H1 (cell line): ENCODE results near the gene PCSK9. TPM values are rescaled to one million over a fixed set of nuclear protein-coding genes. Genes with fewer than 3 reads are reported as not detected.
"Not testable (repeated sequence)": the region's sequence is repeated elsewhere in the genome, so short reads cannot be mapped to it uniquely, and the experiment has no call there.

Experiments used
- CTCF ChIA-PET: fragments of 300-600 bp; sonication (Branson Sonifier 250); formaldehyde crosslinking; loops from one replicate; lab custom pipeline; 2021; ENCODE audit not compliant: partially characterized antibody; lab: Charles Lee
- POLR2A ChIA-PET: fragments of 300-600 bp; sonication (Branson Sonifier 250); formaldehyde crosslinking; loops from one replicate; lab custom pipeline; 2021; ENCODE audit warnings: inconsistent platforms; ENCODE audit not compliant: partially characterized antibody; lab: Charles Lee
- DNase-seq, 2 experiments: peaks; one replicate each; pipeline versions ENCODE4 v3.0.0 to v3.0.0-alpha.2; 2010 to 2022; ENCODE audit warnings: low spot score in 2 of 2, low read depth in 1 of 2, mixed read lengths in 1 of 2
- FAIRE-seq: peaks from 2 replicates; lab custom pipeline; 2011; peaks lifted over from hg19 to GRCh38; lab: Jason Lieb, UNC
- H2AFZ ChIP-seq: 2 replicates; pipeline ENCODE4 v1.8.1; 2012; ENCODE audit warnings: low read length, inconsistent platforms
- H2AK5ac ChIP-seq: 2 replicates; pipeline ENCODE4 v1.6.1; 2013; ENCODE audit warnings: low read depth, low read length
- H2BK120ac ChIP-seq: replicated peaks from 2 replicates; pipeline ENCODE3; 2013; ENCODE audit warnings: low read depth, low read length, inconsistent platforms
- H2BK12ac ChIP-seq: 2 replicates; pipeline ENCODE4 v1.6.1; 2013; ENCODE audit warnings: low read depth, low read length
- H2BK15ac ChIP-seq: 2 replicates; pipeline ENCODE4 v1.6.1; 2013; ENCODE audit warnings: low read length
- H2BK20ac ChIP-seq: 2 replicates; pipeline ENCODE4 v1.6.1; 2013; ENCODE audit warnings: low read length
- H2BK5ac ChIP-seq: 2 replicates; pipeline ENCODE4 v1.6.1; 2013; ENCODE audit warnings: low read depth, low read length
- H3K14ac ChIP-seq: 2 replicates; pipeline ENCODE4 v1.6.1; 2013; ENCODE audit warnings: inconsistent platforms; ENCODE audit not compliant: insufficient read length
- H3K18ac ChIP-seq: 2 replicates; pipeline ENCODE4 v1.6.1; 2013; ENCODE audit warnings: low read length; ENCODE audit errors: extremely low read depth
- H3K23ac ChIP-seq: 2 replicates; pipeline ENCODE4 v1.6.1; 2013; ENCODE audit warnings: inconsistent platforms; ENCODE audit not compliant: insufficient read length
- H3K23me2 ChIP-seq: 2 replicates; pipeline ENCODE4 v1.6.1; 2013; ENCODE audit warnings: low read depth, low read length
- H3K27ac ChIP-seq: 2 replicates; pipeline ENCODE4 v1.6.1; 2011; ENCODE audit warnings: low read depth, low read length, inconsistent platforms
- H3K27me3 ChIP-seq, 4 experiments: replicated peaks in 1 of 4; 1 replicate in 1 of 4; 2 replicates in 3 of 4; pipeline versions ENCODE4 v1.6.1 to v1.8.1; 2011 to 2013; ENCODE audit warnings: low read length in 3 of 4, mild to moderate bottlenecking in 3 of 4, inconsistent platforms in 2 of 4, mixed read lengths in 2 of 4, moderate library complexity in 1 of 4; ENCODE audit not compliant: control insufficient read depth in 3 of 4, insufficient read depth in 3 of 4; ENCODE audit errors: extremely low read depth in 1 of 4
- H3K36me3 ChIP-seq, 4 experiments: 2 replicates each; pipeline versions ENCODE4 v1.6.1 to v1.8.1; 2011 to 2013; ENCODE audit warnings: mild to moderate bottlenecking in 4 of 4, low read length in 3 of 4, moderate library complexity in 2 of 4, control low read depth in 1 of 4, inconsistent platforms in 1 of 4; ENCODE audit not compliant: insufficient read depth in 4 of 4, control insufficient read depth in 2 of 4
- H3K4ac ChIP-seq: replicated peaks from 2 replicates; pipeline ENCODE3; 2013; ENCODE audit warnings: low read length, low read depth, mixed read lengths, inconsistent platforms; ENCODE audit not compliant: insufficient read length
- H3K4me1 ChIP-seq, 4 experiments: replicated peaks in 1 of 4; 1 replicate in 1 of 4; 2 replicates in 3 of 4; pipeline versions ENCODE4 v1.6.1 to v1.8.1; 2011 to 2013; ENCODE audit warnings: low read length in 3 of 4, inconsistent platforms in 2 of 4, mixed read lengths in 1 of 4; ENCODE audit not compliant: insufficient read depth in 4 of 4, control insufficient read depth in 3 of 4
- H3K4me2 ChIP-seq, 2 experiments: 2 replicates each; pipeline versions ENCODE4 v1.6.1 to v1.8.1; 2011 to 2013; ENCODE audit warnings: low read depth in 2 of 2, low read length in 2 of 2, control low read depth in 1 of 2, inconsistent platforms in 1 of 2, mild to moderate bottlenecking in 1 of 2; ENCODE audit not compliant: insufficient read depth in 1 of 2
- H3K4me3 ChIP-seq, 4 experiments: fragments of 200-600, 300-600 bp in 1 of 4; sonication (generic), shearing (Covaris generic), sonication (Bioruptor Twin) in 1 of 4; 2 replicates each; pipeline versions ENCODE4 v1.5.1 to v1.8.1; 2011 to 2016; ENCODE audit warnings: low read length in 4 of 4, low read depth in 3 of 4, control low read depth in 2 of 4, inconsistent platforms in 2 of 4, mild to moderate bottlenecking in 2 of 4, mixed read lengths in 1 of 4, moderate library complexity in 1 of 4; ENCODE audit not compliant: insufficient read depth in 2 of 4; ENCODE audit errors: extremely low read depth in 1 of 4
- H3K56ac ChIP-seq: replicated peaks from 2 replicates; pipeline ENCODE3; 2013; ENCODE audit warnings: low read depth, mild to moderate bottlenecking, mixed read lengths, low read length, inconsistent platforms; ENCODE audit not compliant: insufficient read length
- H3K79me1 ChIP-seq: 2 replicates; pipeline ENCODE4 v1.6.1; 2013; ENCODE audit warnings: low read depth, low read length, control low read depth
- H3K79me2 ChIP-seq, 2 experiments: 2 replicates each; pipeline versions ENCODE4 v1.6.1 to v1.8.1; 2012 to 2013; ENCODE audit warnings: low read length in 2 of 2, mild to moderate bottlenecking in 2 of 2, inconsistent platforms in 1 of 2; ENCODE audit not compliant: insufficient read depth in 2 of 2, control insufficient read depth in 1 of 2
- H3K9ac ChIP-seq, 4 experiments: replicated peaks in 1 of 4; 1 replicate in 1 of 4; 2 replicates in 3 of 4; pipeline versions ENCODE4 v1.6.1 to v1.8.1; 2011 to 2013; ENCODE audit warnings: low read depth in 3 of 4, low read length in 3 of 4, control low read depth in 2 of 4, mild to moderate bottlenecking in 2 of 4, moderate library complexity in 2 of 4, inconsistent platforms in 1 of 4; ENCODE audit errors: extremely low read depth in 1 of 4
- H3K9me3 ChIP-seq, 2 experiments: 2 replicates each; pipeline versions ENCODE4 v1.6.1 to v1.8.1; 2012 to 2013; ENCODE audit warnings: mild to moderate bottlenecking in 2 of 2, moderate library complexity in 2 of 2, control low read depth in 1 of 2, inconsistent platforms in 1 of 2, low read depth in 1 of 2, low read length in 1 of 2, mixed read lengths in 1 of 2; ENCODE audit not compliant: insufficient read depth in 2 of 2
- H4K20me1 ChIP-seq, 2 experiments: replicated peaks in 1 of 2; 2 replicates each; pipeline versions ENCODE3 to v1.8.1; 2011 to 2013; ENCODE audit warnings: inconsistent platforms in 2 of 2, low read length in 2 of 2, mild to moderate bottlenecking in 1 of 2; ENCODE audit not compliant: insufficient read depth in 2 of 2, control insufficient read depth in 1 of 2
- H4K5ac ChIP-seq: 2 replicates; pipeline ENCODE4 v1.6.1; 2013; ENCODE audit warnings: low read length, low read depth, mixed read lengths, inconsistent platforms; ENCODE audit not compliant: insufficient read length
- H4K8ac ChIP-seq: 2 replicates; pipeline ENCODE4 v1.8.0; 2013; ENCODE audit warnings: mild to moderate bottlenecking, moderate library complexity, low read length, inconsistent platforms; ENCODE audit not compliant: insufficient read depth; ENCODE audit errors: extremely low read depth
- H4K91ac ChIP-seq: replicated peaks from 2 replicates; pipeline ENCODE3; 2013; ENCODE audit warnings: low read length, mixed read lengths, inconsistent platforms; ENCODE audit not compliant: insufficient read length
- WGBS, 2 experiments: shearing (Covaris generic) in 1 of 2; methylation state at CpG; one replicate each; pipeline versions ENCODE4 v1.1.6 to v1.1.7; 2013 to 2015; ENCODE audit warnings: low lambda C conversion rate in 2 of 2, mixed read lengths in 2 of 2, inconsistent platforms in 1 of 2, low coverage in 1 of 2, missing lambda C conversion rate in 1 of 2; ENCODE audit not compliant: insufficient replicate concordance in 2 of 2, insufficient coverage in 1 of 2, insufficient read length in 1 of 2; ENCODE audit errors: extremely low coverage in 1 of 2, missing lambda C conversion rate in 1 of 2; 5-methylcytosine and 5-hydroxymethylcytosine counted together
- polyA plus RNA-seq, 7 experiments: library from polyadenylated mRNA; depleted of rRNA in 3 of 7; stranded (reverse) in 5 of 7; unstranded in 2 of 7; fragments of >200 nt in 5 of 7; fragments of 200-250 nt in 2 of 7; gene quantifications; 1 replicate in 5 of 7; 2 replicates in 1 of 7; 4 replicates in 1 of 7; pipeline versions ENCODE4 v1.2.1 to v1.2.3, GENCODE V29; 2011 to 2013; ENCODE audit warnings: missing spikeins in 2 of 7, mixed read lengths in 2 of 7
- total RNA-seq: library from RNA; stranded (reverse); fragmentation: NEBNext Ultra II Directional; extraction: Animal tissue kit (Norgen Biotek cat#: 25700); gene quantifications from 2 replicates; pipeline ENCODE4 v1.2.1, GENCODE V29; 2021

Gene PCSK9
- total and polyA plus RNA-seq, 2 of the 8 experiments (the other 6 are each of a cell fraction or from before 2014, with no cell fraction given), result 22.3 to 32.3 TPM

- H2BK20ac ChIP-seq, FAIRE-seq, H3K18ac ChIP-seq, H3K27ac ChIP-seq, H4K91ac ChIP-seq, H3K23me2 ChIP-seq, H3K4me3 ChIP-seq, H3K14ac ChIP-seq, H2BK5ac ChIP-seq, H3K79me2 ChIP-seq, H3K9ac ChIP-seq, H3K56ac ChIP-seq, H3K23ac ChIP-seq, H3K9me3 ChIP-seq, H2BK120ac ChIP-seq, H3K4ac ChIP-seq, H4K5ac ChIP-seq, DNase-seq, POLR2A ChIA-PET, H3K79me1 ChIP-seq, H2BK12ac ChIP-seq, H2AK5ac ChIP-seq, H4K8ac ChIP-seq, H3K4me2 ChIP-seq, H3K4me1 ChIP-seq, H2AFZ ChIP-seq, H4K20me1 ChIP-seq, H3K27me3 ChIP-seq, H2BK15ac ChIP-seq: not testable (repeated sequence)
- peaks cover 0 to 46% (median 27%) of the 10 kb centered on the region in 4 experiments; a peak in 7 of 8 replicates for H3K36me3 ChIP-seq
- CTCF ChIA-PET, result interaction anchor here (1.2 kb wide), 1 partner anchor 10 kb away, joined by 3 read pairs; no protein-coding TSS in a partner anchor
- WGBS, 2 experiments, result 94% methylated on average over 14 of the region's 14 CpGs; no CpG with 5 or more reads in 1 of the 2 experiments
Measured at GRCh38 chr1:55109005-55109404, 69.7 kb downstream of the PCSK9 start.

Other genes with a start within 250 kb of the PCSK9 start
- 1.1 and 1.6 TPM in 2 replicates for gene TTC22, start 238.2 kb upstream of the PCSK9 start, total RNA-seq
- 1.00 and 1.7 TPM in 2 replicates for gene TTC22, start 238.2 kb upstream of the PCSK9 start, polyA plus RNA-seq (2011; rRNA removed)
- gene DHCR24, start 152.4 kb upstream of the PCSK9 start, total RNA-seq, result 419 and 455 TPM in 2 replicates
- 370 and 611 TPM in 2 replicates for gene DHCR24, start 152.4 kb upstream of the PCSK9 start, polyA plus RNA-seq (2011; rRNA removed)
- 0.50 and 0.54 TPM in 2 replicates for gene TMEM61, start 58.9 kb upstream of the PCSK9 start, total RNA-seq
- 1.4 and 2.0 TPM in 2 replicates for gene TMEM61, start 58.9 kb upstream of the PCSK9 start, polyA plus RNA-seq (2011; rRNA removed)
- 0.40 and 0.43 TPM in 2 replicates for gene BSND, start 40.6 kb upstream of the PCSK9 start, total RNA-seq
- gene BSND, start 40.6 kb upstream of the PCSK9 start, polyA plus RNA-seq (2011; rRNA removed), result 0.52 and 0.68 TPM in 2 replicates
- gene USP24, start 175.8 kb downstream of the PCSK9 start, total RNA-seq, result 33.8 and 34.6 TPM in 2 replicates
- gene USP24, start 175.8 kb downstream of the PCSK9 start, polyA plus RNA-seq (2011; rRNA removed), result 7.4 and 11.1 TPM in 2 replicates